NB4 (cell line): ENCODE results near the gene ZDHHC21.
A peak's percentile ranks its signal among the peaks of the same experiment; 100 is the strongest.

Source experiments
- DNase-seq: peaks from one replicate; pipeline ENCODE4 v3.0.0; 2010; ENCODE audit warnings: low read depth
- H3K4me3 ChIP-seq: one replicate; pipeline ENCODE4 v1.5.1; 2011; ENCODE audit warnings: mild to moderate bottlenecking, low read depth, low read length, moderate library complexity
- CTCF ChIP-seq: IDR thresholded peaks from one replicate; pipeline ENCODE4 v1.5.1; 2012; ENCODE audit warnings: low read depth, low read length
- MAX ChIP-seq: IDR thresholded peaks from 2 replicates; pipeline ENCODE4 v1.6.1; 2011; ENCODE audit warnings: low read depth, low read length
- MYC ChIP-seq: IDR thresholded peaks from 2 replicates; pipeline ENCODE4 v1.6.1; 2011; ENCODE audit warnings: low read depth, low read length
- POLR2A ChIP-seq: IDR thresholded peaks from 2 replicates; pipeline ENCODE4 v1.6.1; 2011; ENCODE audit warnings: mild to moderate bottlenecking; ENCODE audit not compliant: insufficient read length; ENCODE audit errors: extremely low read depth

ZDHHC21 gene

GRCh38 chr9:14627513-14627912 lies 65.7 kb downstream of the ZDHHC21 start:
- TF ChIP-seq POLR2A, result no peak
- no peak for TF ChIP-seq MAX
- TF ChIP-seq CTCF, result no peak
- TF ChIP-seq MYC, result no peak
- DNase-seq, result no peak
- H3K4me3 ChIP-seq, result no peak overlapping the region

- TF ChIP-seq MAX (no peak), POLR2A (no peak), CTCF (no peak), MYC (no peak)
- H3K4me3 ChIP-seq, result no peak overlapping the region
- no peak for DNase-seq
Measured at GRCh38 chr9:14618836-14619420, 74.3 kb downstream of the ZDHHC21 start.

- no peak overlapping the region for H3K4me3 ChIP-seq
- TF ChIP-seq MAX (no peak), MYC (no peak), CTCF (peak; percentile 78)
- peak; percentile 80 for DNase-seq
Measured at GRCh38 chr9:14616188-14616982, 76.8 kb downstream of the ZDHHC21 start.

- no peak for DNase-seq
- TF ChIP-seq MYC (no peak), CTCF (no peak), POLR2A (no peak), MAX (no peak)
- H3K4me3 ChIP-seq, result no peak overlapping the region
Measured at GRCh38 chr9:14608540-14608939, 84.7 kb downstream of the ZDHHC21 start.

GRCh38 chr9:14597171-14597799 lies 95.9 kb downstream of the ZDHHC21 start:
- DNase-seq, result no peak
- TF ChIP-seq POLR2A (no peak), MAX (no peak), CTCF (no peak), MYC (no peak)
- no peak overlapping the region for H3K4me3 ChIP-seq
